Naive thymus-derived CD4-positive, alpha-beta T cell (primary cell): ENCODE results near the gene DHX58. TPM values are rescaled to one million over a fixed set of nuclear protein-coding genes. Genes with fewer than 3 reads are reported as not detected.

Experiments used
- ATAC-seq: fragments of 150-1000 bp; cut with Tn5 transposase; 2 replicates; pipeline ENCODE4 v1.10.0; 2021; ENCODE audit warnings: mild to moderate bottlenecking, moderate library complexity
- CTCF ChIA-PET: fragments of 350-600 bp; sonication (Branson Sonifier 250); formaldehyde crosslinking; loops from one replicate; lab custom pipeline; 2021; ENCODE audit warnings: antibody characterized with exemption; lab: Charles Lee
- POLR2A ChIA-PET: fragments of 350-600 bp; sonication (Branson Sonifier 250); formaldehyde crosslinking; loops from one replicate; lab custom pipeline; 2021; ENCODE audit warnings: antibody characterized with exemption, inconsistent platforms; lab: Charles Lee
- DNase-seq, 9 donors: peaks; one replicate each; pipeline versions ENCODE4 v3.0.0 to v3.0.0-alpha.2; 2020 to 2022; ENCODE audit warnings: mixed read lengths in 1 of 9
- H3K27ac ChIP-seq: one replicate; pipeline ENCODE4 v1.7.0; 2013; ENCODE audit warnings: mild to moderate bottlenecking, low read depth, low read length, moderate library complexity
- H3K27me3 ChIP-seq, 2 donors: one replicate each; pipeline ENCODE4 v1.7.0; 2013; ENCODE audit warnings: low read length in 2 of 2, mild to moderate bottlenecking in 2 of 2, moderate library complexity in 2 of 2; ENCODE audit not compliant: control insufficient read depth in 2 of 2, insufficient read depth in 2 of 2
- H3K36me3 ChIP-seq, 3 experiments: 1 replicate in 2 of 3; 2 replicates in 1 of 3; pipeline ENCODE4 v1.7.0; 2013; ENCODE audit warnings: low read length in 3 of 3, mild to moderate bottlenecking in 3 of 3, moderate library complexity in 1 of 3; ENCODE audit not compliant: insufficient read depth in 3 of 3, control insufficient read depth in 2 of 3
- H3K4me1 ChIP-seq, 2 donors: one replicate each; pipeline ENCODE4 v1.7.0; 2013; ENCODE audit warnings: low read length in 2 of 2, mild to moderate bottlenecking in 2 of 2, moderate library complexity in 1 of 2; ENCODE audit not compliant: control insufficient read depth in 2 of 2, insufficient read depth in 2 of 2
- H3K4me3 ChIP-seq: 2 replicates; pipeline ENCODE4 v1.7.0; 2013; ENCODE audit warnings: mild to moderate bottlenecking, low read length
- H3K9me3 ChIP-seq, 3 experiments: 1 replicate in 2 of 3; 2 replicates in 1 of 3; pipeline ENCODE4 v1.7.0; 2013; ENCODE audit warnings: low read length in 3 of 3; ENCODE audit not compliant: control insufficient read depth in 2 of 3
- H3K27ac Mint-ChIP-seq, 9 donors: one replicate each; pipeline ENCODE4 v1.8.0; 2020 to 2022; ENCODE audit warnings: mixed read lengths in 9 of 9, mild to moderate bottlenecking in 8 of 9, moderate library complexity in 5 of 9, inconsistent platforms in 2 of 9
- H3K27me3 Mint-ChIP-seq, 5 donors: one replicate each; pipeline ENCODE4 v1.8.0; 2021 to 2022; ENCODE audit warnings: mixed read lengths in 5 of 5, mild to moderate bottlenecking in 1 of 5
- H3K36me3 Mint-ChIP-seq, 5 donors: one replicate each; pipeline ENCODE4 v1.8.0; 2020 to 2022; ENCODE audit warnings: mixed read lengths in 5 of 5, mild to moderate bottlenecking in 3 of 5, inconsistent platforms in 1 of 5
- H3K4me1 Mint-ChIP-seq, 7 donors: one replicate each; pipeline ENCODE4 v1.8.0; 2020 to 2022; ENCODE audit warnings: mixed read lengths in 7 of 7, mild to moderate bottlenecking in 3 of 7, inconsistent platforms in 1 of 7
- H3K4me3 Mint-ChIP-seq, 10 donors: one replicate each; pipeline ENCODE4 v1.8.0; 2020 to 2022; ENCODE audit warnings: mild to moderate bottlenecking in 10 of 10, mixed read lengths in 10 of 10, moderate library complexity in 6 of 10, inconsistent platforms in 2 of 10
- H3K9me3 Mint-ChIP-seq, 11 donors: one replicate each; pipeline ENCODE4 v1.8.0; 2020 to 2022; ENCODE audit warnings: mixed read lengths in 11 of 11, mild to moderate bottlenecking in 4 of 11, inconsistent platforms in 1 of 11, moderate library complexity in 1 of 11
- intact Hi-C, 2 donors: fragments of 100-400 bp; cut with micrococcal nuclease; formaldehyde crosslinking; loops; one replicate each; pipeline ENCODE4 v1.15.1; 2023
- polyA plus RNA-seq, 2 donors: library from polyadenylated mRNA; unstranded; fragments of 300-500 nt; fragmentation: Illumina TruSeq; gene quantifications; one replicate each; pipeline ENCODE4 v1.2.3, GENCODE V29; 2021
- total RNA-seq, 6 experiments: library from RNA in 5 of 6; stranded (reverse) in 5 of 6; gene quantifications; 1 replicate in 5 of 6; 2 replicates in 1 of 6; pipeline ENCODE4 v1.2.3 and lab custom pipeline; 2021 to 2026

DHX58 gene
- total and polyA plus RNA-seq, 7 experiments from 2014 or later: 10.1 to 80.5 (median 47.1) TPM

DNA sequence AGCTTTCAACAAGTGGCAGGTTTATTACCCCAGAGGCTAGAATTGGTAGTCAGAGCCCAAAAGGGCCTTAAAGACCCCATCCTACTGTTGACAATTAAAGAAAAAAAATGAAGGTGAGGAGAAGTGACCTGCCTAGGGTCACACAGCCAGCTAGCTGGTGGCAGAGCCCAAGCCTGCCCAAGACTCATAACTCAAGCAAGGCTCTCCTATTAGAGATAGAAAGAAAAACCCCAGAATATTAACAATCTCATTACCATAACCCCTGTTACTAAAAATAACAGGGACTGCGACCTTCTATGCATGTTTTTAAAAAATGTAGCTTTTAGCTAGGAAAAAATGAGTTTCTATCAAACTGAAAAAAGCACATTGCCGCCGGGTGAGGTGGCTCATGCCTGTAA, 24.1 kb upstream of the DHX58 start:
- Mint-ChIP-seq H3K27me3 (no peaks in the 10 kb centered on the region), H3K4me3 (peak overlapping the region in 1 of 10 donors; percentile 36), H3K36me3 (peaks cover 0 to 9% (median 3%) of the 10 kb centered on the region in 5 donors), H3K4me1 (peaks cover 42 to 87% (median 67%) of the 10 kb centered on the region in 7 donors), H3K9me3 (no peaks in the 10 kb centered on the region), H3K27ac (peak overlapping the region in 5 of 9 donors; percentile 24 to 81 (median 66))
- Histone ChIP-seq H3K4me3 (no peak overlapping the region), H3K36me3 (peaks cover 0 to 35% (median 3%) of the 10 kb centered on the region in 3 experiments), H3K9me3 (no peaks in the 10 kb centered on the region), H3K4me1 (peaks cover 16 to 22% of the 10 kb centered on the region in 2 donors), H3K27me3 (no peaks in the 10 kb centered on the region), H3K27ac (no peak overlapping the region)
- intact Hi-C loops: no loop called here
- CTCF ChIA-PET: interaction anchor here (0.5 to 1.0 kb wide), 3 partner anchors 23 to 1852 kb away, joined by 3 to 5 read pairs (median 3); no protein-coding TSS in a partner anchor
- POLR2A ChIA-PET: no interaction called here
- DNase-seq (no peak), ATAC-seq (no peak)

DNA sequence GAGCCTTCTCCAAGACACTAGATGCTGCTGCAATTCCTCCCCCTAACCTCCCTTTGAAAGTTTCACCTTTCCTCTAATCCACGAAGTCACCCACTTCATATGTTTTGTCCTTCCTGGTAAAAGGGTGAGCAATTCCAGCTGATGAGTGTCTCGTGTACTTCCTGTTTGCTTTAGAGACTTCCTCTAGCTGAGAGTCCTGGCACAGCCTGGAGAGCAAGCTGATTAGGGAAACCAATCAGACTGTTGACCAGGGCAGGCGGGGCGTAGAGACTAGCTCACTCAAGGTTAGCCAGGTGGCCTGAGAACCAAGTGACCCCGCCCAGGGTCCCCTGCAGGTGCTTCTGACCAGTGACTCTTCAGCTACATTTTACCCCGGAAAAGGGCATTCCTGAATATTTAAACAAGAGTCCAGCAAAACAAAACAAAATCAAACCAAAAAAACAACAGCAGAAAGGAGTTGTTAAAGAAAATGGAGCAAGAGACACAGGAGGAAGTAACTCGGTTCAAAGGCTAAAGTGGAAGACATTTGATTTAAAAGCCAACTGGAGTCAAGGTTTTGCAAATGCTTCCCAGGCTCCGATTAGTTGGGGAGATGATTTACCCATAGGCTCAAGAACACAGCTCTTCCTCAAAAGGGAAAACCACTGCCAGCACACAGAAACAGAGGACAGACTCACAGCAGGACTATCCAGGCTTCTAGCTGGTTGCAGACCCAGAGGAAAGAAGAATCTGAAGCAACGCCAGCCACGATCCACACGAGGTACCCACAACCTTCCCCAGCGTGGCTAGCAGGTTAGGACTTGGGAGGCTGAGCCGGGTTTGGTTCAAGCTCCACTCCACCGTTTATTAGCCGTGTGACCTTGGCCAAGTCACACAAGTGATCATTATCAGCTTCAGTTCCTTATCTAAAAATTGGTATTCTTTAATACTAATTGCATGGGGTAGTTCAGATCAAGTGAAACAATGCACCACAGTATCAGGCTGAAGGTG, 23.4 kb upstream of the DHX58 start:
- no peaks in the 10 kb centered on the region for H3K9me3 ChIP-seq
- no peak overlapping the region for H3K27ac ChIP-seq
- Mint-ChIP-seq H3K27ac (peak overlapping the region; percentile 66 to 91 (median 81)), H3K36me3 (peaks cover 0 to 12% (median 5%) of the 10 kb centered on the region in 5 donors), H3K9me3 (no peaks in the 10 kb centered on the region), H3K4me1 (peaks cover 38 to 87% (median 67%) of the 10 kb centered on the region in 7 donors), H3K27me3 (no peaks in the 10 kb centered on the region), H3K4me3 (peak overlapping the region in 8 of 10 donors; percentile 11 to 54 (median 34))
- H3K4me1 ChIP-seq: peaks cover 16 to 22% of the 10 kb centered on the region in 2 donors
- no peak for DNase-seq
- intact Hi-C loops: no loop called here
- H3K36me3 ChIP-seq: peaks cover 0 to 33% (median 0%) of the 10 kb centered on the region in 3 experiments
- ChIA-PET POLR2A (no interaction called here), CTCF (interaction anchor here (0.6 to 1.0 kb wide), 3 partner anchors 23 to 1853 kb away, joined by 3 read pairs; no protein-coding TSS in a partner anchor)
- ATAC-seq: peak; percentile 64
- no peak overlapping the region for H3K4me3 ChIP-seq
- H3K27me3 ChIP-seq: no peaks in the 10 kb centered on the region

DNA sequence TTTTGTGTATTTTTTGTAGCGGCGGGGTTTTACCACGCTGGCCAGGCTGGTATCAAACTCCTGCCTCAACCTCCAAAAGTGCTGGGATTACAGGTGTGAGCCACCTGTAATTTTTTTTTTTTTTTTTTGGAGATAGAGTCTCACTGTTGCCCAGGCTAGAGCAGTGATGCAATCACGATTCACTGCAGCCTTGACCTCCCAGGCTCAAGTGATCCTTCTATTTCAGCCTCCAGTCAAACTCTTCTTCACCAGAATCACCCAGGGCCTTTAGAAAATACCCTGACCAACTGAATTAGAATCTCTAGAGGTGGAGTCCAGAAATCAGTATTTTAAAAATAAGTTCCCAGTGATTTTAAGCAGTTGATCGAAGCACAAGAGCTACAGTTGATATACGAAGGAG, 22.6 kb upstream of the DHX58 start:
- CTCF ChIA-PET: no interaction called here
- Histone ChIP-seq H3K9me3 (no peaks in the 10 kb centered on the region), H3K27me3 (no peaks in the 10 kb centered on the region), H3K4me3 (no peak overlapping the region), H3K27ac (no peak overlapping the region), H3K36me3 (peaks cover 0 to 40% (median under 1%) of the 10 kb centered on the region in 3 experiments), H3K4me1 (peaks cover 16 to 22% of the 10 kb centered on the region in 2 donors)
- H3K9me3 Mint-ChIP-seq: no peaks in the 10 kb centered on the region
- H3K27me3 Mint-ChIP-seq: no peaks in the 10 kb centered on the region
- no peak for DNase-seq
- peaks cover 0 to 10% (median 8%) of the 10 kb centered on the region in 5 donors for H3K36me3 Mint-ChIP-seq
- H3K4me1 Mint-ChIP-seq: peaks cover 36 to 83% (median 64%) of the 10 kb centered on the region in 7 donors
- H3K4me3 Mint-ChIP-seq: peak overlapping the region in 2 of 10 donors; percentile 11 to 36
- no peak for ATAC-seq
- intact Hi-C loops: no loop called here
- peak overlapping the region in 6 of 9 donors; percentile 73 to 91 (median 82) for H3K27ac Mint-ChIP-seq
- POLR2A ChIA-PET: interaction anchor here (0.6 kb wide), 1 partner anchor 211 kb away, joined by 5 read pairs; no protein-coding TSS in a partner anchor

DNA sequence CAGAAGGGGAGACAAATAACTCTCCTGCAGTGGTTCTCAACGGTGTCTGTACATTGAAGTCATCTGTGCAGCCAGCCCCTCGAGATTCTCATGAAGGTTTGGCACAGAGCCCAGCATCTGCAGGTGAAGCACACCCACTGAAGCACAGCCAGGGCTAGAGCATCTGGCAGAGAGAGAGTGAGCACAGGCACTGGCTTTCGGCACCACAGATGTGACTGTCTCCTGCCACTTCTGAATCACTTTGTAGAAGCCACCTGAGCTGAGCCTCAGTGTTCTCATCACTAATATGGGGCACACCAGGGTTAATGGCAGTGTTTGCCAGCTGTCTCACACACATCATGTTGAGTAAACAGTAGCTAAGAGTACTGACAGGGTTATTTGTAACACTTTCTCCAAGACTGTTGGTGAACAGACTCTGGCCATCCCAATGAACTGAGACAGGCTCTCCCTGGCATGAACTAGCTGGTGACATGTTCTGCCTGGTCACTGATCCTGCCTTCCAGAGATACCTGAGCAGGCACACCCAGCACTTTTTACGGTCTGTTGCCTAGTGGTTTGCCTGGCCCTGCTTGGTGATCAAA, 21.0 kb upstream of the DHX58 start:
- Histone ChIP-seq H3K36me3 (peaks cover 0 to 49% (median 5%) of the 10 kb centered on the region in 3 experiments), H3K27me3 (no peaks in the 10 kb centered on the region), H3K4me1 (peaks cover 16 to 22% of the 10 kb centered on the region in 2 donors), H3K4me3 (no peak overlapping the region), H3K9me3 (no peaks in the 10 kb centered on the region), H3K27ac (peak overlapping the region; percentile 46)
- Mint-ChIP-seq H3K9me3 (no peaks in the 10 kb centered on the region), H3K36me3 (peaks cover 2 to 18% (median 8%) of the 10 kb centered on the region in 5 donors), H3K4me3 (peak overlapping the region in 8 of 10 donors; percentile 12 to 63 (median 41)), H3K27me3 (no peaks in the 10 kb centered on the region), H3K27ac (peak overlapping the region; percentile 65 to 89 (median 84)), H3K4me1 (peaks cover 36 to 72% (median 58%) of the 10 kb centered on the region in 7 donors)
- DNase-seq: peak in 5 of 9 donors; percentile 32 to 58 (median 41)
- CTCF ChIA-PET: no interaction called here
- POLR2A ChIA-PET: interaction anchor here (1.3 kb wide), 1 partner anchor 13 kb away, joined by 4 read pairs; no protein-coding TSS in a partner anchor
- ATAC-seq: peak; percentile 62
- intact Hi-C loops: no loop called here

DNA sequence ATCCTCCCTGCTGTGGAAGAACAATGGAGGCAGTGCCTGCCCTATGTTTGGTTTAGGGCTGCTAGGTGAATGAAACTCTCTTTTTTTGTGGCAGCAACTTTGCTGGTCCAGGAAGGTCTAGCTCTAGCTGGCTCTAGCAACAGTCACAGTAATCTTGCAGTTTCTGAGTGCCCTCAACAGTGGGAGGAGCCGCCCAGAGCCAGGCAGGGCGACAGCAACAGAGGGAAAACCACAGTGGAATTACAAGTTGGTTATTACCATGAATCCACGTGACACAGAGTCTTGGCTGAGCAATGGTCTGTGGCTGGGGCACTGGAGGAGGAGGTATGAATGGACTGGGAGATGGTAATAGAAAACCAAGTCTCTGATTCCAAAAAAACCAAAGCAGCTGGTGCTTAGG, 20.4 kb upstream of the DHX58 start:
- H3K27ac Mint-ChIP-seq: peak overlapping the region; percentile 65 to 89 (median 84)
- H3K4me3 Mint-ChIP-seq: peak overlapping the region in 7 of 10 donors; percentile 12 to 63 (median 41)
- POLR2A ChIA-PET: no interaction called here
- no peaks in the 10 kb centered on the region for H3K9me3 Mint-ChIP-seq
- Histone ChIP-seq H3K9me3 (no peaks in the 10 kb centered on the region), H3K27me3 (no peaks in the 10 kb centered on the region), H3K4me3 (no peak overlapping the region), H3K36me3 (peaks cover 0 to 49% (median 7%) of the 10 kb centered on the region in 3 experiments), H3K4me1 (peaks cover 16 to 22% of the 10 kb centered on the region in 2 donors), H3K27ac (peak overlapping the region; percentile 46)
- no peaks in the 10 kb centered on the region for H3K27me3 Mint-ChIP-seq
- intact Hi-C loops: no loop called here
- H3K36me3 Mint-ChIP-seq: peaks cover 3 to 24% (median 8%) of the 10 kb centered on the region in 5 donors
- CTCF ChIA-PET: no interaction called here
- DNase-seq: peak in 1 of 9 donors; percentile 37
- H3K4me1 Mint-ChIP-seq: peaks cover 34 to 66% (median 54%) of the 10 kb centered on the region in 7 donors
- ATAC-seq: peak; percentile 58

DNA sequence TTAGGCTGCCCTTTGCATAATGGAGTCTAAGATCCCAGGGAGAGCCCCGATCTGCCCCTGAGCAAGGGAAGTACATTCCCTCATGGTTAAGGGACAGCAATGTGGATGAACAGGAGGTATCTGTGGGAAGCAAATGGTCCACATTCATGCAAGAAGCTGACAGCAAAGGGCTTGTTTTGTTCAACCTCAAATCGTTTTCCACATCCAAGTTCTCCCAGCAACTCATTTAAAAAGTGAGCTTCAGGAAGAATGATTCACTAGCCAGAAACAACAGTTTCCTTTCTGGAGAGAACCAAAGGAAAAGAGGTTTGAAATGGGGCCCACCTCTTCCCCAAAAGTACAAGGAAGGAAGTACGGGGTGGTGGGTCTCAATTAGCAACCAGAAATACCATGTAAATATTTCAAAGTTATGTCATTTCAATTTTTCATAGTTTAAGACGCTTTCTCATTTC, 19.5 kb upstream of the DHX58 start:
- POLR2A ChIA-PET: interaction anchor here (0.7 kb wide), 1 partner anchor 17 kb away, joined by 3 read pairs; no protein-coding TSS in a partner anchor
- peak overlapping the region in 8 of 9 donors; percentile 29 to 89 (median 82) for H3K27ac Mint-ChIP-seq
- peak overlapping the region in 1 of 10 donors; percentile 48 for H3K4me3 Mint-ChIP-seq
- peaks cover 33 to 61% (median 53%) of the 10 kb centered on the region in 7 donors for H3K4me1 Mint-ChIP-seq
- no peaks in the 10 kb centered on the region for H3K9me3 Mint-ChIP-seq
- H3K4me3 ChIP-seq: no peak overlapping the region
- no peaks in the 10 kb centered on the region for H3K9me3 ChIP-seq
- ATAC-seq (no peak), DNase-seq (no peak)
- peaks cover 16 to 22% of the 10 kb centered on the region in 2 donors for H3K4me1 ChIP-seq
- no peak overlapping the region for H3K27ac ChIP-seq
- intact Hi-C loops: no loop called here
- H3K27me3 ChIP-seq: no peaks in the 10 kb centered on the region
- H3K27me3 Mint-ChIP-seq: no peaks in the 10 kb centered on the region
- CTCF ChIA-PET: no interaction called here
- H3K36me3 Mint-ChIP-seq: peaks cover 3 to 30% (median 12%) of the 10 kb centered on the region in 5 donors
- H3K36me3 ChIP-seq: peaks cover 0 to 58% (median 9%) of the 10 kb centered on the region in 3 experiments
